HG02884 (cell line): Measurements from ENCODE around the gene AP1S1.
"Not testable (repeated sequence)": the region's sequence is repeated elsewhere in the genome, so short reads cannot be mapped to it uniquely, and the experiment has no call there.

Source experiments
- ATAC-seq: cut with Tn5 transposase; IDR thresholded peaks from one replicate; pipeline ENCODE4 v1.9.1; 2021; ENCODE audit warnings: mild to moderate bottlenecking, moderate library complexity; ENCODE audit not compliant: unreplicated experiment

Gene AP1S1

DNA sequence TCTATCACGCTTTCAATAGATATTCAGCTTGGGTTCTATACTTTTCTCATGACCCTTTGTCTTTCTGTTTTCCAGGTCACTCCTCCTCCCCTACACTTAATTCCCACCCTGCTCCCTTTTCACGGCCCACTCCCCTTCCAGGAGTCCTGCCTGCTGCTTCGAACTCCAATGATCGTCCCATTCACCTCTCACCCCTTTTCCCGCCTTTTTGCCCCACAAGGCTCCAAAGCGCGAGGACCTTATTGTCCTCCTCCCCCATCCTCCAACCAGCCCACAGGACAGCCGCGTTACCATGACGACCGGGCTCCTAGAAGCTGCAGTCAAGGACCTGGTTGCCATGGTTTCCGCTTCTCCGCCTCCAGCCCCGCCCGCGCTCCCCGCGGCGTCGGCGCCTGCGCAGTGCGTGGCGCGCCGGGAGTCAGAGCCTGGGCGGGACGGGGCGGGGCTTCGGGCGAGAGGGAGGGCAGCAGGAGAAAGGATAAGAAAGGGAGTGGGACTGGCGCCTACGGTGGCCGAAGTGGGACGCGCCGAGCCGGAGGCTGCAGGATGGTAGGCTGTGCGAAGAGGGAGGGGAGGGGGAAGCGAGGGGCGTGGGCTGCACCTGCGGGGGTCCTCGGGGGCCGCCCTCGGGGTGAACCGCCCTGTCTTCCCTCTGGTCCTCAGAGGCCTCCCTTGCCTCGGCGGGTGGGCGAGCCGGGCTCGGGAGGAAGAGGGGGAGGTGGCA lies at the start of gene AP1S1:
AP1S1 (plus strand) TSS at position 508 of the 724 bp plus-strand sequence; CDS start at position 547, 39 bp downstream.
- ATAC-seq, result peak; percentile 84

DNA sequence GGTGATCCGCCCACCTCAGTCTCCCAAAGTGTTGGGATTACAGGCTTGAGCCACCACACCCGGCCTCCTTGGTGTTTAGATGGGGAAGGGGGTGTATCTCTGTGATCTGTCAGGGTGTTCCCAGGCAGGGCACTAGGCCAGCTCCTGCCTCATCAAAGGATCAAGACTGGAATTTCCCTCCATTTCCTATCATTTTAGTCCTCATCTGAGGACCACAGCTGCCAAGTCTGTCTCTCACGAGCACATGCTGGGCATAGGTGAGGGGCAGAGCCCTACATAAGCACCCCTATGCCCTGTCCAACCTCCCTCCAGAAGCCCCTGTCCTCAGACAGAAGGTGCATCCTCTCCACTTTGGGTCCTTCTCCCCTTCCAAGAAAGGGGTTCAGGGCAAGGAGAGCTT lies 49.5 kb upstream of the AP1S1 start:
- no peak for ATAC-seq

DNA sequence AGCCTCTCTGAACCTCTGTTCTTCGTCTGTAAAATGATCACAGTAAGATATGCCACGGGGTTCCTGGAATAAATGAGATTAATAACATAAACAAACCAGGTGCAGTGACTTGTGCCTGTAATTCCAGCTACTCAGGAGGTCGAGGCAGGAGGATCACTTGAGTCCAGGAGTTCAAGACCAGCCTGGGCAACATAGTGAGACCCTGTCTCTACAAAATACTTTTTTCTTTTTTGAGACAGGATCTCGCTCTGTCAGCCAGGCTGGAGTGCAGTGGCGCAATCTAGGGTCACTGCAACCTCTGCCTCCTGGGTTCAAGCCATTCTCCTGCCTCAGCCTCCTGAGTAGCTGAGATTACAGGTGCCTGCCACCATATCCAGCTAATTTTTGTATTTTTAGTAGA lies 49.0 kb upstream of the AP1S1 start:
- not testable (repeated sequence) for ATAC-seq

DNA sequence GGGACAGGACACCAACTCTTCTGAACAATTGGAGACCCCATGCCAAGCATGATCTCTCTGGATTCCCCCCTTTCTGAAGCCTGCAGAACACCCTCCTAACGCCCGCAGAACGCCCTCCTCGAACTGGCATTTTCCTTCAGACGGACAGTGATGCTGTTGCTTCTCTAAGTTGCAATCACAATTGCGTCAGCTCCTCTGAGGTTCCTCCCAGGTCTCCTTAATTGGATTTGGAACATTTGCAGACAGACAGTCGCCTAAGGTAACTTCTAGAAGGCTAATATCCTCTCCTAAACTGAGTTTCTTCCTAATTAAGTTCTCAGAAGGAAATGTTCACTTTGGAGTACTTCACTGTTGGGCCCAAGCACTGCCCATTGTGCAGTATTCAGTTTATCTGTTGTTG lies 47.9 kb upstream of the AP1S1 start:
- ATAC-seq, result no peak

DNA sequence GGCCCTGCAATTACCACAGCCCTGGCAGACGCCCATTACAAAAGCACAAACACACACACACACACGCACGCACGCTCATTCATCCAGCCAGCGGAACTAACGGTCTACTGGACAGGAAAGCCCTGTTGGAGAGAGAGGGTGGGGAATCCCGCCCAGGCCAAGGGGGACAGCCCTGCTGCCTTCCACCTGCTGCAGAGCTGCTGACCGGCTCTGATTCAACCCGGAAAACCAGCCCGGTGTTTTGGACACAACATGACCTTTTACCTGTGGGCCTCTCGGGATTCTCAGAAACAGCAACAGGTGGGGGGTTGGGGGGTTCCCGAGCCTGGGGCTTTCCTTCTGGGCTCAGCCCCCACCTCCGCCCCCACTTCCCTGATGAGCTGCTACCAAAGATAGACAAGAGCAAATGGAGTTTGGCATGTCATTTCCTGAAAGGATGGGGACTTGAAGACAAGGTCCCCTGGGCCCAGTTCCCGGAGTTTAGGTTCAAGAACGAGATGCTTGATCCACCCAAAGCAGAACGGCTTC lies 45.9 kb upstream of the AP1S1 start:
- no peak for ATAC-seq

DNA sequence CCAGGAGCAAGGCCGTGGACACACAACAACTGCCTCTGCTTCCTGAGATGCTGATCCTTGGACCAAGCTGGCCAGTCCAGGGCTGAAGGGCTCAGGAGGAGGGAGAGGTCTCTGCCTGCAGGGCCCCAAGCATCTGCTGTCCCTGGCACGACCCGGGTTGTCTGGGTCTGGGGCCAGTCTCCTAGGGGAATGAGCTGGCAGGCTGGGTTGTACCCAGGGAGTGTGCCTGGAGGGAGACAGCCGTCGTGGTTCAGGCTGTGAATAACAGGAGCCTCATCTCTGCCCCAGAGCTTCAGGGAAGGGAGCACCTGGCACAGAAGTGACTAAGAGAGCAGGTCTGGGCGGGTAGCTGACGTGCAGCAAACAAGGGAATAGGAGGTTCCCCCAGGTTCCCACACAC lies 45.3 kb upstream of the AP1S1 start:
- no peak for ATAC-seq

DNA sequence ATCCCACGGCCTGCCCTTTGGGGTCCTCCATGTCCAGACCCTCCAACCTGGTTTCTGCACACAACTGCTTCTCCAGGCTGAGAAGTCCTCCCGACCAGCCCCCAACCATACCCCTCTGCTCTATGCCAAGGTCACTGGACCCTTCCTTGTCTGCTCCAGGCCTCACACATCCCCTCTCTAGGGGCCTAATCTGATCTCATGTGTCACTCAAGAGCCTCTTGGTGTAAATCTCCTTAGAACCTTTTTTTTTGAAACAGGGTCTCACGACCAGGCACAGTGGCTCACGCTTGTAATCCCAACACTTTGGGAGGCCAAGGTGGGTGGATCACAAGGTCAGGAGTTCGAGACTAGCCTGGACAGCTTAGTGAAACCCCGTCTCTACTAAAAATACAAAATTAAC lies 44.9 kb upstream of the AP1S1 start:
- ATAC-seq, result no peak

DNA sequence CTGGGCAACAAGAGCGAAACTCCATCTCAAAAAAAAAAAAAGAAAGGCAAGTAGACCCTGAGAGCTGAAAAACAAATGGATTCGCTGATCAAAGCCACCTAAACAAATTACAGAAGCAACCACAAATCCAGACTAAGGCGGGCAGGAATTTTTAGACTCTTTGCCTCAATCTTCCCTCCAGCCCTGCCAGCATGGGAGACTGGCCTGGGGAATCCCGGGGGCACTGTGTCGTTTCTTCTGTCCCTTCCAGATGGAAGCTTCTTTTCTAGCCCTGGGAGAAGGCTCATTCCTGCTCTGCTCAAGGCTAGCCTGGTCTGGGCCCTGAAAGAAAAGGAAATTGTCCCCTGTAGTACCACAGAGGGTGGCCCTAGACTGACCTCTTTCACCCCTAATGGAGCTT lies 43.0 kb upstream of the AP1S1 start:
- no peak for ATAC-seq

DNA sequence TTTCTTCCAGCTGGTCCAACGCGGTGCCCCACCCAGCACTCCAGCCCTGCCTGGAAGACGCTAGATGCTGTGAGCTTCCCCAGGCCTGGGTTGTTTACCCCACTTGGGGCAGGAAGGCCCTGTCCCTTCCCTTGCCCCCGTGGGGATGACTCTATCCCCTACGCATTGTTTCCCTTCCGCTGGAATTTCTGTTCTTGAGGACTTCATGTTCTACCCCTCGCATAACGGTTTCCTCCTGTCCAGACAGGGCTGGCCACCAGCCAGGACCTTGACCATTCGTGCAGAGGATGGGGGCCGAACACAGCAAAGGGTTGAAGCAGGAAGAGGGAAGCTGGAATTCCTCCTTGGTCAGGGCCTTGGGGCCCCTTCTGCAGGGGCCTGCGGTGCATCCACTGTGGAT lies 42.0 kb upstream of the AP1S1 start:
- no peak for ATAC-seq

DNA sequence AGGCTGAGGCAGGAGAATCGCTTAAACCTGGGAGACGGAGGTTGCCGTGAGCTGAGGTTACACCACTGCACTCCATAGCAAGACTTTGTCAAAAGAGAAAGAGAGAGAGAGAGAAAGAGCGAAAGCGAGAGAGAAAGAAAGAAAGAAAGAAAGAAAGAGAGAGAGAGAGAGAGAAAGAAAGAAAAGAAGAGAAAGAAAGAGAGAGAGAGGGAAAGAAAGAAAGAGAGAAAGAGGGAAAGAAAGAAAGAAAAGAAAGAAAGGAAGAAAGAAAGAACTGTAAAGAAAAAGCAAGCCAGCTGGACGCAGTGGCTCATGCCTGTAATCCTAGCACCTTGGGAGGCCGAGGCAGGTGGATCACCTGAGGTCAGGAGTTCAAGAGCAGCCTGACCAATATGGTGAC lies 41.1 kb upstream of the AP1S1 start:
- ATAC-seq, result not testable (repeated sequence)

DNA sequence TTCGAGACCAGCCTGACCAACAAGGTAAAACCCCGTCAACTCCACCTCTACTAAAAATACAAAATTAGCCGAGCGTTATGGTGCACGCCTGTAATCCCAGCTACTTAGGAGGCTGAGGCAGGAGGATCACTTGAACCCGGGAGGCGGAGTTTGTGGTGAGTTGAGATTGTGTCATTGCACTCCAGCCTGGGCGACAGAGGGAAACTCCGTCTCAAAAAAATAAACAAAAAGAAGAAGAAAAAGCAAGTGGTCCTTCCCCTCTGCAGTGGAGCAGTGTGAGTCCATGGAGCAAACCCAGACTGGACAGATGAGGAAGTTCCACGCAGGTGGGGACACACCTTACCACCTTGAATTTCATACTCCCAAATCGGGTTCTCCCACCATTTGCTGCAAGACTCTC lies 40.4 kb upstream of the AP1S1 start:
- ATAC-seq, result no peak

DNA sequence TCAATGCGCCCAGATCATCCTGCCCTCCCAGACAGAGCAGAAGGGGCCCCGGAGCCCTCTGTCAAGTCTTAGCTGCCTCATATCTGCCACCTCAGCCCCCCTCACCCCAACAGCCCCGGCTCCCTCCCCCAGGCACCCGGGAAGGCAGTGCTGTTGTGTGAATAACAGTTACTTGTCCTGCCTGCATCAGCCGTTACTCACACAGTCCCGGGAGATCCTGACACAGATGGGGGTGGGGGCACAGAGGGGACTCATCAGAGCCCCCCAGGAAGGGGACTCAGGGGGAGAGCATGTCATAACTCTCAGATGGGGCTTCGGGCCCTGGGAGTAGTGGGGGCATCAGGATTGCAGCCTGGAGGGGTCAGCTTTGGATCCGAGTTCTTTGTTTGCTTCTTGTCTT lies 39.8 kb upstream of the AP1S1 start:
- no peak for ATAC-seq

DNA sequence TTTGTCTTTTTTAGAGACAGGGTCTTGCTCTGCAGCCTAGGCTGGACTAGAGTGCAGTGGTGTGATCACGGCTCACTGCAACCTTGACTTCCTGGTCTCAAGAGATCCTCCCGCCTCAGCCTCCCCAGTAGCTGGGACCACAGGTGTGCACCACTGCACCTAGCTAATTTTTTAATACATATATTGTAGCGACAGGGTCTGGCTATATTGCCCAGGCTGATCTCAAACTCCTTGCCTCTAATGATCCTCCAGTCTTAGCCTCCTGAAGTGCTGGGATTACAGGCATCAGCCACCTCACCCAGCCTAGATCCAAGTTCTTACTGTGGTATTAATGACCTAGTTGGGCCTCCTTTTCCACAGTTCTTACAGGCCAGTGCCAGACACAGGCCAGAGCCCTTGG lies 39.1 kb upstream of the AP1S1 start:
- ATAC-seq, result no peak

DNA sequence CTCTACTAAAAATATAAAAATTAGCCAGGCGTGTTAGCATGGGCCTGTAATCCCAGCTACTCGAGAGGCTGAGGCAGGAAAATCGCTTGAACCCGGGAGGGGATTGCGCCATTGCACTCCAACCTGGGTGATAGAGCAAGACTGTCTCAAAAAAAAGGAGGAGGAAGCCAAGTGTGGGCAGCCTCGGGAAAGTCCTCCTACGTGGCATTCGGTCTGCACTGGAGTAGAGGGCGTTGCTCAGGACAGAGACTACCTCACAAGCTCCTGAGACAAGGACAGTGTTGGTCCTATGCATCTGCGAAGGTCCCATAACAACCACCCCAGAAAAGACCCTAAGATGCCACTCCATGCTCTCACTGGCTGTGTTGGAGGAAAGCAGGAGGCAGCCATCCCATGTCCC lies 37.4 kb upstream of the AP1S1 start:
- ATAC-seq, result no peak

DNA sequence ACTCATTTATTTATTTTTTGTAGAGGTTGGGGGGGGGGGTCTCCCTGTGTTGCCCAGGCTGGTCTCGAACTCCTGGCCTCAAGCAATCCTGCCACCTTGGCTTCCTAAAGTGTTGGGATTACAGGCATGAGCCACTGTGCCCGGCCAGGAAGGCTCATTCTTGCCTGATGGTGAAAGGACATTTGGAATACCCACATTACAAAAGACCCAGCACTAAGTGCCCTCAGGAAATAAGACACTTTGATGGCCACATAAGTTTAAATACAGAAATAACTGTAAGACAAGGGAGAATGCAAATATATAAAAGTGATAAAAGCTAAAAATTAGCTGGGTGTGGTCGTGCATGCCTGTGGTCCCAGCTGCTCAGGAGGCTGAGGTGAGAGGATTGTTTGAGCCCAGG lies 35.4 kb upstream of the AP1S1 start:
- ATAC-seq, result no peak

DNA sequence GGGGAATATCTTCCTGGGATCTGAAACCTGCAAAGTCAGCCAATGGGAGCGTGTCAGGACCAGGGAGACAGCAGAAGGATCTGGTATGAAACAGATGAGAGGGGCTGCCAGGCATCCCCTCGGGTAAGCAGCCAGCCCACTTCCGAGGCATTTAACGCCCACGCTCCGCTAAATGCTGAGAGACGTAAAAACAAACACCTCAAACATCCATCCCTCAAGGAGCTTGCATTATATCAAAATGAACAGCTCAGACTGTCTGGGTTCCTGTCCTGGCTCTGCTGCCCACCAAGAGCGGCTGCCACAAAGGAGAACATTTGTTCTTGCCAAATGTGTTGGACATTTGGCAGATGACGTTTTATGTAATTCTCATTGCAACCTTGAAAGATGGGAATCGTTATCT lies 34.4 kb upstream of the AP1S1 start:
- no peak for ATAC-seq

DNA sequence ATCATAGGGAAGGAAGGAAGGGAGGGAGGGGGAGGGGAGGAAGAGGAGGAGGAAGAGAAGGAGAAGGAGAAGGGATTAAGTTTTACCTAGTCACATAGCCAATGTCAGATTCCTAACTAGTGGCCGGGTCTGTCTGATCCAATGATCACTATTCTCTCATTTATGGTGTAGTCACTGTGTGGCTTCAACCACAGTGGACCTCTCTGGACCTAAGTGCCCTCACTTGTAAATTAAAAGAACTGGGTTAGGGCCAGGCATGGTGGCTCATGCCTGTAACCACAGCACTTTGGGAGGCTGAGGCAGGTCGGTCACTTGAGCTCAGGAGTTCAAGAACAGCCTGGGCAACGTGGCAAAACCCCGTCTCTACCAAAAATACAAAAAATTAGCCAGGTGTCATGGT lies 34.0 kb upstream of the AP1S1 start:
- ATAC-seq, result no peak

DNA sequence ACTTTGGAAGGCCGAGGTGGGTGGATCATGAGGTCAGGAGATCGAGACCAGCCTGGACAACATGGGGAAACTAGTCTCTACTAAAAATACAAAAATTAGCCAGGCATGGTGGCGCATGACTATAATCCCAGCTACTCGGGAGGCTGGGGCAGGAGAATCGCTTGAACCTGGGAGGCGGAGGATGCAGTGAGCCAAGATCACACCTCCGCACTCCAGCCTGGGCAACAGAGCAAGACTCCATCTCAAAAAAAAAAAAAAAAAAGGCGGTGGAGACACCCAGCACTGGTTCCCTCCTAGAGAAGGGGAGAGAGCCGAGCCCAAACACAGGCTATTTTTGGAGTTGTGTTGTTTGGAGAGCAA lies 32.7 kb upstream of the AP1S1 start:
- ATAC-seq, result not testable (repeated sequence)

DNA sequence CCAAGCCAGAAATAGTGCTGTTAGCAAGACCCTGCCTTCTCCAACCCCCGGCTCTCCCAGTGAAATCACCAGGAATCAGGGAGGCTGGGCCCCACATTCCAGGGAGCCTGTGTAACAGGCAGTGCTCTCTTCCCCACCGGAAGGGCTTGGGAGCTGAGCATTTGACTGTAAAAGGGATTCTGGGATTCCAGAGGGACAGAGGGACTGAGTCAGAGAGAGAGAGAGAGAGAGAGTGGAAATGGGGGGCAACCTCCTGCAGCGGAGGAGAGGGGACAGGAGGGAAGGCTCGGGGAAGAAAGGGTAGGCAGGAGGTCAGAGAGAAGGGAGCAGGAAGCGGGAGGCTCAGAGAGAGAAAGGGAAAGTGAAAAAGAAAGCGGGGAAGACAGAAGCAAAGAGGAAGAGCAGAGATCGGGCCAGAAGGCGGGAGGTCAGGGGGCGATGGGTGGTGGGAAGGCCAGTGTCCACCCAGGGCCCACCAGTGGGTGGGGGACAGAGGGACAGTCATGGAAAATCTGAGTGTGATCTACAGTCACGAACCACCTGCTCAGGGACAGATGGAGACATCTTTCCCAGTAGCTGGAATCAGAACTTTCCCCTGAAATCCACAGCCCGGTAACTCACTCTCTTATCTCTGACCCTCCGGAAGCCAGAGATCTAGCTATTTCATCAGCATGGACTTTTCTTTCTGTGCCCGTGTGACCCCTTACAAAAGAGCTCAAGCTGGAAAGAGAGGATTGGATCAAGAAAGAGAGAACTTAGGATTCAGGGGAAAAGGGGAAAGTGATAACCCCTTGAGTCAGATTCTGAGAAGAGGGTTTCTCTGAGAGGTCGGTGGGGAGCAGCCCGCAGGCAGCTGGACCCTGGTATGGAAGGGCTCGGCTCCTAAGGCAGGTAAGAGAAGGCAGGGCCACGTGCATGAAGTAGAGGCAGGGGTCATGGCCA lies 32.0 kb upstream of the AP1S1 start:
- ATAC-seq, result no peak

DNA sequence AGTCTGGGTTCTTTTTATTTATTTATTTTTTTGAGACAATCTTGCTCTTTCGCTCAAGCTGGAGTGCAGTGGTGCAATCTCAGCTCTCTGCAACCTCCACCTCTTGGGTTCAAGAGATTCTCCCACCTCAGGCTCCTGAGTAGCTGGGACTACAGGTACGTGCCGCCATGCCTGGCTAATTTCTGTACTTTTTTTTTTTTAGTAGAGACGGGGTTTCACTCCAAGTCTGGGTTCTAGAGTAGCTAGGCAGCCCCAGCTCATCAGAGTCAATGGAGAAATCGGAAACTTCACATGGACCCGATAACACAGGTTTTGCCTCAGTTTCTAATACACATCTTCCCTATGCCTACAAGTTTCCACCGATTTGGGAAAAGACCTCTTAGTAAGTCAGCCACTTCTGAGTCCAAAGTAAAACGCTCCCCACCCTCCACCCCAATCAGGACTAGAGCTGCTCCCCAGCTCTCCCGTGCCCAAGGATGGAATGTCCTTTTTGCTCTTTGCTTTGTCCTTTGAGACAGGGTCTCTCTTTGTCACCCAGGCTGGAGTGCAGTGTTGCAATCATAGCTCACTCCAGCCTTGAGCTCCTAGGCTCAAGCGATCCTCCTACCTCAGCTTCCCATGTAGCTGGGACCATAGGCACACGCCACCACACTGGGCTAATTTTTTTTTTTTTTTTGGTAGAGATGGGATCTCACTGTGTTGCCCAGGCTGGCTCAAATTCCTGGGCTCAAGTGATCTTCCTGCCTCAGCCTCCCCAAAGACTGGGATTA lies 31.2 kb upstream of the AP1S1 start:
- ATAC-seq, result no peak

DNA sequence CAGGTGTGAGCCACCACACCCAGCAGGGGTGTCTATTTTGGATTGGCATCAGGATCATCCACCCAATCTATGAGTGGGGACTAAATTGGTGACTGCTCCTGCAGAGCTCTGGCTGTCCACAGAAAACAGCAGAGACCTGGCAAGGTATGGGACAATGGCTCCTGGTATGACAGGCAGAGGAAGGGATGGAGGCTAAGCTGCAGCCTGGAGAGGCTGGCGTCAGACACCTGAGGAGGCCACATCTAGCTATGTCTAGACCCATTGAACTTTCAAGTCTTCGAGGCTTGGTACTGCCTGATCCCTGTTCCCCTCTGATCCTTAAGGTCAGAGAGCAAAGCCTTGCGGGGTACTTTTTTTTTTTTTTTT lies 30.6 kb upstream of the AP1S1 start:
- ATAC-seq, result no peak
